Neural progenitor cell (in vitro differentiated cells): ENCODE results near the gene LTBP1.

Experiments
- EZH2 ChIP-seq: fragments of 200-600 bp; sonication (generic); IDR thresholded peaks from 2 replicates; pipeline ENCODE4 v1.6.1; 2017; ENCODE audit warnings: antibody characterized with exemption, mild to moderate bottlenecking, moderate library complexity
- EZH2phosphoT487 ChIP-seq: fragments of 200-600 bp; sonication (generic); IDR thresholded peaks from 2 replicates; pipeline ENCODE4 v1.6.1; 2017; ENCODE audit warnings: antibody characterized with exemption
- TF ChIP-seq, protein P1 (sequence below): fragments of 200-600 bp; sonication (generic); IDR thresholded peaks from 2 replicates; pipeline ENCODE4 v1.5.1; 2017; ENCODE audit warnings: antibody characterized with exemption, mild to moderate bottlenecking

DNA sequence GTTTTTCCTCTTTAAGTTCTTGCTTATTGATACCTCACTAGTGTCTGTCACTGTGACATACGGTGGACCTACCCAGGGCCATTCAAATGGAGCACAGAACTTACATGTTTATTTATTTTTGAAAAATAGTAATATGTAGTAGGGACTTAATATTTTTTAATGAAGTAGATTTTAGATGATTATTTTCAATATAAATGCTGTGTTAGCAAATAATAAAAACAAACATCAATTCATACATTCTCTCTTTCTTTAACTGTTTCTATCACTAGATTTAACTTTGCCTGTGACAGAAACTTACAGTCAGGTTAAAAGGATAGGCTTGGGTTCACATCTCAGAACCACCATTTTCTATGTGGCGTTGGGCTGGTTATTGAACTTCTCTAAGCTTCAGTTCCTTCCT, 345.3 kb downstream of the LTBP1 start:
- TF ChIP-seq, protein P1, sequence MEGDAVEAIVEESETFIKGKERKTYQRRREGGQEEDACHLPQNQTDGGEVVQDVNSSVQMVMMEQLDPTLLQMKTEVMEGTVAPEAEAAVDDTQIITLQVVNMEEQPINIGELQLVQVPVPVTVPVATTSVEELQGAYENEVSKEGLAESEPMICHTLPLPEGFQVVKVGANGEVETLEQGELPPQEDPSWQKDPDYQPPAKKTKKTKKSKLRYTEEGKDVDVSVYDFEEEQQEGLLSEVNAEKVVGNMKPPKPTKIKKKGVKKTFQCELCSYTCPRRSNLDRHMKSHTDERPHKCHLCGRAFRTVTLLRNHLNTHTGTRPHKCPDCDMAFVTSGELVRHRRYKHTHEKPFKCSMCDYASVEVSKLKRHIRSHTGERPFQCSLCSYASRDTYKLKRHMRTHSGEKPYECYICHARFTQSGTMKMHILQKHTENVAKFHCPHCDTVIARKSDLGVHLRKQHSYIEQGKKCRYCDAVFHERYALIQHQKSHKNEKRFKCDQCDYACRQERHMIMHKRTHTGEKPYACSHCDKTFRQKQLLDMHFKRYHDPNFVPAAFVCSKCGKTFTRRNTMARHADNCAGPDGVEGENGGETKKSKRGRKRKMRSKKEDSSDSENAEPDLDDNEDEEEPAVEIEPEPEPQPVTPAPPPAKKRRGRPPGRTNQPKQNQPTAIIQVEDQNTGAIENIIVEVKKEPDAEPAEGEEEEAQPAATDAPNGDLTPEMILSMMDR: no peak
- no peak for TF ChIP-seq EZH2
- no peak for TF ChIP-seq EZH2phosphoT487
